ENCODE data around the gene AKAP10. TPM values are rescaled to one million over a fixed set of nuclear protein-coding genes. Genes with fewer than 3 reads are reported as not detected.

The AKAP10 gene
- total RNA-seq, 1 experiment from 2014 or later = 20.2 TPM

GRCh38 chr17:19857640-19858039 lies 120.0 kb downstream of the AKAP10 start:
- Histone ChIP-seq H4K91ac (ENCODE audit: insufficient read length, low read depth, low read length) (no peak overlapping the region), H3K9ac (ENCODE audit: extremely low read depth, insufficient read length, low read length) (no peak overlapping the region), H2BK5ac (ENCODE audit: insufficient read length, low read length) (no peak overlapping the region), H4K8ac (replicated peaks; ENCODE audit: insufficient read length, low read depth, low read length) (no peak overlapping the region), H3K4ac (ENCODE audit: low read depth, low read length) (no peak overlapping the region), H3K23me2 (ENCODE audit: insufficient read length, low read depth, low read length, poor library complexity, severe bottlenecking) (no peaks in the 10 kb centered on the region), H2BK12ac (ENCODE audit: insufficient read length, low read depth, low read length) (no peak overlapping the region), H3K27me3 (ENCODE audit: insufficient read depth, low read length) (no peaks in the 10 kb centered on the region), H3K56ac (ENCODE audit: insufficient read length, low read depth, low read length) (no peak overlapping the region), H2AFZ (ENCODE audit: low read length) (no peak overlapping the region), H3K9me3 (ENCODE audit: control insufficient read depth, low read depth, low read length) (no peaks in the 10 kb centered on the region), H3K4me2 (ENCODE audit: insufficient read depth, insufficient read length, low read length) (no peak overlapping the region), H3K4me1 (ENCODE audit: insufficient read depth, low read length) (no peaks in the 10 kb centered on the region), H4K20me1 (ENCODE audit: control insufficient read depth, insufficient read depth, insufficient read length) (no peaks in the 10 kb centered on the region), H3K79me2 (ENCODE audit: insufficient read depth, low read length) (no peaks in the 10 kb centered on the region), H3K18ac (ENCODE audit: insufficient read length, low read depth, low read length) (no peak overlapping the region), H4K5ac (ENCODE audit: insufficient read length, low read depth, low read length) (no peak overlapping the region), H2BK15ac (ENCODE audit: low read depth, low read length) (no peak overlapping the region), H3T11ph (ENCODE audit: low read length) (no peak overlapping the region), H3K14ac (ENCODE audit: insufficient read depth, low read length) (no peak overlapping the region), H3K79me1 (ENCODE audit: insufficient read depth, low read depth, low read length, poor library complexity, severe bottlenecking) (no peaks in the 10 kb centered on the region), H3K23ac (ENCODE audit: insufficient read length, low read depth, low read length) (no peak overlapping the region), H2AK5ac (ENCODE audit: insufficient read length, low read length) (no peak overlapping the region), H2BK20ac (ENCODE audit: low read depth, low read length, poor library complexity, severe bottlenecking) (no peak overlapping the region), H2BK120ac (ENCODE audit: low read depth, low read length, poor library complexity, severe bottlenecking) (no peak overlapping the region), H3K27ac (ENCODE audit: insufficient read length, low read depth, low read length) (no peak overlapping the region)
- Mint-ChIP-seq H3K27me3 (ENCODE audit: low read depth) (no peaks in the 10 kb centered on the region), H3K4me3 (no peak overlapping the region), H3K9me3 (no peaks in the 10 kb centered on the region), H3K27ac (no peak overlapping the region; a peak in 1 of 7 replicates), H3K36me3 (ENCODE audit: insufficient read depth in 1 of 3, low read depth in 3 of 3) (no peaks in the 10 kb centered on the region; a peak in 2 of 7 replicates), H3K4me1 (no peaks in the 10 kb centered on the region)
- no peak for TF ChIP-seq CTCF (conservative IDR thresholded peaks at IDR 0.05)
- no CpG with 5 or more reads among the region's 2 CpGs for WGBS (ENCODE audit: extremely low coverage, insufficient read length, low lambda C conversion rate)
- no peak for DNase-seq

Other genes starting within 250 kb of the AKAP10 start
- 0.31 and 0.39 TPM in 2 replicates for gene ALDH3A1, start 229.5 kb downstream of the AKAP10 start, total RNA-seq (2021)
- 10.8 and 11.5 TPM in 2 replicates for gene ULK2, start 109.9 kb downstream of the AKAP10 start, total RNA-seq (2021)
- gene SPECC1, start 31.5 kb upstream of the AKAP10 start, total RNA-seq (2021) = 65.7 and 68.9 TPM in 2 replicates